Endothelial cell of umbilical vein (primary cell): ENCODE results near the gene PLAAT3. TPM values are rescaled to one million over a fixed set of nuclear protein-coding genes. Genes with fewer than 3 reads are reported as not detected.

Experiments used
- BruUV-seq: library from RNA; stranded (reverse); fragments of 400-500 nt; replicated peaks from 2 replicates; lab custom pipeline; 2021; lab: Mats Ljungman, UMichigan
- CTCF ChIA-PET: fragments of 300-600, 350-600 bp; sonication (Branson Sonifier 250); formaldehyde crosslinking; loops from one replicate; lab custom pipeline; 2021; ENCODE audit warnings: antibody characterized with exemption, inconsistent platforms; lab: Charles Lee
- POLR2A ChIA-PET: fragments of 300-600, 350-600 bp; sonication (Branson Sonifier 250); formaldehyde crosslinking; loops from one replicate; lab custom pipeline; 2021; ENCODE audit warnings: antibody characterized with exemption, inconsistent platforms; lab: Charles Lee
- DNase-seq: peaks from one replicate; pipeline ENCODE4 v3.0.0-alpha.2; 2011; ENCODE audit warnings: low read depth, low spot score
- FAIRE-seq: peaks from 2 replicates; lab custom pipeline; 2011; peaks lifted over from hg19 to GRCh38; lab: Jason Lieb, UNC
- H2AFZ ChIP-seq: 2 replicates; pipeline ENCODE4 v1.6.0; 2012; ENCODE audit warnings: low read depth, low read length, control low read depth, inconsistent platforms
- H3K27ac ChIP-seq: 2 replicates; pipeline ENCODE4 v1.5.1; 2011; ENCODE audit warnings: low read depth, mild to moderate bottlenecking, control low read depth, low read length, moderate library complexity; ENCODE audit not compliant: insufficient read depth
- H3K27me3 ChIP-seq, 2 experiments: 2 replicates each; pipeline versions ENCODE4 v1.6.0 to v1.6.1; 2011; ENCODE audit warnings: low read length in 2 of 2, mixed read lengths in 1 of 2; ENCODE audit not compliant: control insufficient read depth in 2 of 2, insufficient read depth in 2 of 2
- H3K36me3 ChIP-seq, 2 experiments: 2 replicates in 1 of 2; 3 replicates in 1 of 2; pipeline ENCODE4 v1.5.1; 2011; ENCODE audit warnings: low read length in 2 of 2, mild to moderate bottlenecking in 1 of 2, moderate library complexity in 1 of 2; ENCODE audit not compliant: control insufficient read depth in 2 of 2, insufficient read depth in 2 of 2; ENCODE audit errors: extremely low read depth in 1 of 2
- H3K4me1 ChIP-seq: 3 replicates; pipeline ENCODE4 v1.5.1; 2011; ENCODE audit warnings: mild to moderate bottlenecking, low read length; ENCODE audit not compliant: control insufficient read depth, insufficient read depth; ENCODE audit errors: extremely low read depth
- H3K4me2 ChIP-seq: 2 replicates; pipeline ENCODE4 v1.6.1; 2011; ENCODE audit warnings: low read length, control low read depth, mixed read lengths; ENCODE audit not compliant: insufficient read depth
- H3K4me3 ChIP-seq, 3 experiments: fragments of 200-600 bp in 1 of 3; sonication (generic), shearing (Covaris generic) in 1 of 3; replicated peaks in 1 of 3; 2 replicates each; pipeline ENCODE4 v1.5.1; 2011 to 2016; ENCODE audit warnings: control low read depth in 3 of 3, low read length in 3 of 3, mild to moderate bottlenecking in 2 of 3, inconsistent platforms in 1 of 3, low read depth in 1 of 3, moderate library complexity in 1 of 3; ENCODE audit not compliant: insufficient read depth in 1 of 3
- H3K79me2 ChIP-seq: 2 replicates; pipeline ENCODE4 v1.6.0; 2012; ENCODE audit warnings: low read length, inconsistent platforms; ENCODE audit not compliant: control insufficient read depth, insufficient read depth
- H3K9ac ChIP-seq: replicated peaks from 2 replicates; pipeline ENCODE3; 2011; ENCODE audit warnings: low read length, control low read depth; ENCODE audit not compliant: insufficient read depth; ENCODE audit errors: extremely low read depth
- H3K9me1 ChIP-seq: replicated peaks from 3 replicates; pipeline ENCODE4 v1.6.0; 2011; ENCODE audit warnings: mild to moderate bottlenecking, low read length; ENCODE audit not compliant: control insufficient read depth, insufficient read depth; ENCODE audit errors: extremely low read depth
- H3K9me3 ChIP-seq: replicated peaks from 2 replicates; pipeline ENCODE4 v1.5.1; 2012; ENCODE audit warnings: low read length, inconsistent platforms; ENCODE audit not compliant: control insufficient read depth, insufficient read depth
- H4K20me1 ChIP-seq: replicated peaks from 2 replicates; pipeline ENCODE3; 2011; ENCODE audit warnings: mild to moderate bottlenecking, low read length; ENCODE audit not compliant: control insufficient read depth, insufficient read depth; ENCODE audit errors: extremely low read depth
- EZH2 ChIP-seq: IDR thresholded peaks from 2 replicates; pipeline ENCODE4 v1.6.1; 2012; ENCODE audit warnings: borderline replicate concordance, low read depth, mild to moderate bottlenecking, moderate library complexity, low read length, inconsistent platforms; ENCODE audit not compliant: severe bottlenecking
- GATA2 ChIP-seq: IDR thresholded peaks from 2 replicates; pipeline ENCODE4 v1.7.0; 2011; ENCODE audit warnings: low read depth, mild to moderate bottlenecking, moderate library complexity, mixed read lengths, low read length; ENCODE audit not compliant: insufficient read length, insufficient read depth
- JUN ChIP-seq: IDR thresholded peaks from 2 replicates; pipeline ENCODE4 v1.6.1; 2011; ENCODE audit warnings: borderline replicate concordance, low read depth; ENCODE audit not compliant: insufficient read length, insufficient read depth
- MAX ChIP-seq: IDR thresholded peaks from 2 replicates; pipeline ENCODE4 v1.6.1; 2011; ENCODE audit not compliant: insufficient read depth, insufficient read length
- POLR2A ChIP-seq: IDR thresholded peaks from 2 replicates; pipeline ENCODE4 v1.6.1; 2012; ENCODE audit warnings: low read depth, mild to moderate bottlenecking, control low read depth, low read length
- POLR2AphosphoS5 ChIP-seq: IDR thresholded peaks from 2 replicates; pipeline ENCODE4 v1.6.1; 2012; ENCODE audit warnings: low read depth, mild to moderate bottlenecking, control low read depth, low read length, moderate library complexity; ENCODE audit not compliant: insufficient read depth
- dilution Hi-C: fragments of 300-500 bp; cut with MboI; formaldehyde crosslinking; loops from one replicate; pipeline ENCODE4 v1.15.0; 2019; ENCODE audit warnings: low sequenced_read_pairs; ENCODE audit not compliant: extremely low pct_ligation_motif_present
- intact Hi-C: fragments of 100-400 bp; cut with micrococcal nuclease; formaldehyde crosslinking; loops from one replicate; pipeline ENCODE4 v1.10.0; 2022
- polyA plus RNA-seq, 4 experiments: library from polyadenylated mRNA; depleted of rRNA in 3 of 4; stranded (reverse) in 3 of 4; unstranded in 1 of 4; fragments of >200 nt; gene quantifications; 2 replicates each; pipeline versions ENCODE4 v1.2.1 to v1.2.3, GENCODE V29; 2011 to 2012; ENCODE audit warnings: missing spikeins in 1 of 4
- total RNA-seq: library from RNA; stranded (reverse); gene quantifications from 2 replicates; pipeline ENCODE4 v1.2.3, GENCODE V29; 2021

Gene PLAAT3
- total and polyA plus RNA-seq, 2 donors (not counting 3 experiments of a cell fraction or from before 2014, with no cell fraction given), result 22.8 to 40.2 TPM

DNA sequence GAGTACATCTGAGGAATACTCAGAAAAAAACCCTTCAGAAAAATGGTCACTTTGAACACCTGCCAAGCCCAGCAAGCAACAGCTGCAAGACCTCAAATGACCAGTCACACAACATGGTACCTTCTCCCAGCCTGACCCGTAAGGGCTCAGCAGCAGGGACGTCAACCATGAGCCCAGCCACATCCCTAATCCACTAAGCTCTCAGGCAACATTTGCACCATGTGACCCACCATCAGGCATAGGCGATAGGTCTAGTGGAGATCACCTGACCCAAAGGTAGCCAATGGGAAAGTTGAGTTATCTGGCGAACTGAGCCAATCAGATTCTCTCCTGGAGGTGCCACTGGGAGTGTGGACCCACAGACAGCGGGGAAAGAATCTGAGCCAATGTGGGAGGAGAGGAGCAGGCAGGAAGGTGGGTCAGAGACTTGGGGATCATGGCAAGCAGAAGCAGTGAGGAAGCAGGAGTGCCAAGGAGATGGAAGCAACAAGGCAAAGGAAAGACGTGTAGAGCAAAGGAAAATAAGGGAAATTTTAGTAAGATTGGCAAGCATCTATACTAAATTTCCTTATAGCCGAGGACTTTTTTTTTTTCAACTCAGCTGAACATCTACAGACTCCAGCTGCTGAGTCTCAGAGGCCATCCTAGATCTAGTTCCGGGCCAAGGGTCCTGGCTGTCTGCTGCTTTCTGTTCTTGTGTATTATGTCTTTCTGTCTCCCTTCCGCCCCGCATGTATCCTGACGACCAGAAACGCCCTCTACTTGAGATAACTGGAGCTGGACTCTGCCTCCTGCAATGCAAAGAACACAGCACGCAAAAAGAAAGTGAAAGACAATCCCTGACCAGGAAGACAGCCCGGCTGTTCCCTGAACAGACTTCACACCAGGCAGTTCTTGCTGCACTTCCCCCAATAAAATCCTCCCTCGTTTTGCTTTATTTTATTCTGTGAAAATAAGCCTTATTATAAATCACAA is 40.1 kb downstream of the PLAAT3 start:
- no peaks in the 10 kb centered on the region for H4K20me1 ChIP-seq
- no peak overlapping the region for H3K4me3 ChIP-seq
- no peaks in the 10 kb centered on the region for H3K79me2 ChIP-seq
- no peaks in the 10 kb centered on the region for H3K36me3 ChIP-seq
- DNase-seq (peak; percentile 32), FAIRE-seq (no peak)
- no TSS peak for BruUV-seq
- dilution Hi-C loops (no loop called here), intact Hi-C loops (no loop called here)
- H3K9me3 ChIP-seq, result no peaks in the 10 kb centered on the region
- POLR2A ChIA-PET, result no interaction called here
- no peak overlapping the region for H3K4me2 ChIP-seq
- H3K27me3 ChIP-seq, result no peaks in the 10 kb centered on the region
- H3K27ac ChIP-seq, result no peak overlapping the region
- H3K4me1 ChIP-seq, result no peaks in the 10 kb centered on the region
- no peak overlapping the region for H2AFZ ChIP-seq
- TF ChIP-seq EZH2 (no peak), POLR2AphosphoS5 (no peak), MAX (no peak), POLR2A (no peak), JUN (no peak), GATA2 (no peak)
- H3K9me1 ChIP-seq, result no peaks in the 10 kb centered on the region
- CTCF ChIA-PET, result no interaction called here
- no peak overlapping the region for H3K9ac ChIP-seq
